ENCODE results near the gene CCT5.

The CCT5 gene

GRCh38 chr5:10248378-10249260 is 1.5 kb upstream of the CCT5 start:
- TF ChIP-seq ARNTL (CRISPR knock-in tag; IDR thresholded peaks at IDR 0.05; ENCODE audit: borderline replicate concordance, low read depth) (no peak), TSHZ2 (CRISPR knock-in tag; IDR thresholded peaks at IDR 0.05) (no peak), CREB5 (CRISPR knock-in tag; IDR thresholded peaks at IDR 0.05; ENCODE audit: low read depth) (no peak), GLIS3 (CRISPR knock-in tag; IDR thresholded peaks at IDR 0.05) (no peak), ZNF70 (CRISPR knock-in tag; IDR thresholded peaks at IDR 0.05) (no peak), PPARA (CRISPR knock-in tag; IDR thresholded peaks at IDR 0.05; ENCODE audit: borderline replicate concordance) (no peak), ZFP30 (CRISPR knock-in tag; IDR thresholded peaks at IDR 0.05) (no peak), BACH2 (CRISPR knock-in tag; IDR thresholded peaks at IDR 0.05; ENCODE audit: borderline replicate concordance) (no peak), PATZ1 (CRISPR knock-in tag; IDR thresholded peaks at IDR 0.05; ENCODE audit: borderline replicate concordance) (no peak)
- ATAC-seq: no peak

- peak; percentile 52 for ATAC-seq
- no peak for TF ChIP-seq CSDC2 (CRISPR knock-in tag; IDR thresholded peaks at IDR 0.05)
- no peak for TF ChIP-seq PATZ1 (CRISPR knock-in tag; IDR thresholded peaks at IDR 0.05; ENCODE audit: borderline replicate concordance)
- TF ChIP-seq RARB (CRISPR knock-in tag; IDR thresholded peaks at IDR 0.05): no peak
- no peak for TF ChIP-seq CSRNP3 (CRISPR knock-in tag; IDR thresholded peaks at IDR 0.05)
- TF ChIP-seq ZNF70 (CRISPR knock-in tag; IDR thresholded peaks at IDR 0.05): no peak
- no peak for TF ChIP-seq SNAI2 (CRISPR knock-in tag; IDR thresholded peaks at IDR 0.05)
- no peak for TF ChIP-seq ARNTL (CRISPR knock-in tag; IDR thresholded peaks at IDR 0.05; ENCODE audit: borderline replicate concordance, low read depth)
- TF ChIP-seq ZNF8 (CRISPR knock-in tag; IDR thresholded peaks at IDR 0.05): no peak
- TF ChIP-seq ZFP30 (CRISPR knock-in tag; IDR thresholded peaks at IDR 0.05): no peak
- TF ChIP-seq TSHZ2 (CRISPR knock-in tag; IDR thresholded peaks at IDR 0.05): no peak
- no peak for TF ChIP-seq ESRRG (CRISPR knock-in tag; IDR thresholded peaks at IDR 0.05)
- TF ChIP-seq PPARA (CRISPR knock-in tag; IDR thresholded peaks at IDR 0.05; ENCODE audit: borderline replicate concordance): no peak
- no peak for TF ChIP-seq CREB5 (CRISPR knock-in tag; IDR thresholded peaks at IDR 0.05; ENCODE audit: low read depth)
- TF ChIP-seq BACH2 (CRISPR knock-in tag; IDR thresholded peaks at IDR 0.05; ENCODE audit: borderline replicate concordance): no peak
- TF ChIP-seq ZNF565 (CRISPR knock-in tag; conservative IDR thresholded peaks at IDR 0.05; ENCODE audit: low read depth): no peak
- no peak for TF ChIP-seq TCF4 (CRISPR knock-in tag; IDR thresholded peaks at IDR 0.05; ENCODE audit: borderline replicate concordance)
- no peak for TF ChIP-seq ISL1 (CRISPR knock-in tag; IDR thresholded peaks at IDR 0.05)
- no peak for TF ChIP-seq GLIS3 (CRISPR knock-in tag; IDR thresholded peaks at IDR 0.05)
- TF ChIP-seq TOX (CRISPR knock-in tag; IDR thresholded peaks at IDR 0.05; ENCODE audit: borderline replicate concordance): no peak
- no peak for TF ChIP-seq ZC3H10 (CRISPR knock-in tag; IDR thresholded peaks at IDR 0.05)
Measured at GRCh38 chr5:10250806-10251276, 761 bp downstream of the CCT5 start.

All from SK-N-SH treated with all-trans-retinoic acid at 6 μM for 48 hours (cell line).